ENCODE results near the gene NHERF1. TPM values are rescaled to one million over a fixed set of nuclear protein-coding genes. Genes with fewer than 3 reads are reported as not detected.

The NHERF1 gene
- total and polyA plus RNA-seq, 2 donors (not counting 1 experiment from before 2014, with no cell fraction given) = 56.2 to 81.8 TPM

GRCh38 chr17:74768069-74768762 is 19.8 kb downstream of the NHERF1 start:
- Histone ChIP-seq H3K9ac (ENCODE audit: low read length) (no peak overlapping the region), H4K20me1 (ENCODE audit: control insufficient read depth, insufficient read depth, low read length, poor library complexity, severe bottlenecking) (peaks cover 47% of the 10 kb centered on the region), H3K27me3 (replicated peaks in 1 of 4; ENCODE audit: control extremely low read depth in 1 of 4, control insufficient read depth in 3 of 4, insufficient read depth in 4 of 4, low read length in 3 of 4) (no peaks in the 10 kb centered on the region), H3K4me1 (ENCODE audit: control insufficient read depth in 2 of 2, insufficient read depth in 2 of 2, low read length in 2 of 2) (no peaks in the 10 kb centered on the region), H3K9me3 (ENCODE audit: control extremely low read depth in 1 of 3, control insufficient read depth in 2 of 3, insufficient read depth in 1 of 3, low read length in 2 of 3) (no peaks in the 10 kb centered on the region), H3K4me2 (replicated peaks; ENCODE audit: low read depth, low read length, poor library complexity, severe bottlenecking) (no peak overlapping the region), H3K4me3 (ENCODE audit: control extremely low read depth in 1 of 5, extremely low read depth in 1 of 5, insufficient read depth in 1 of 5, low read depth in 2 of 5, low read length in 4 of 5) (no peak overlapping the region), H3K36me3 (replicated peaks in 1 of 2; ENCODE audit: control extremely low read depth in 1 of 2, control insufficient read depth in 1 of 2, extremely low read depth in 1 of 2, insufficient read depth in 2 of 2, low read length in 1 of 2) (peaks cover 1 to 76% of the 10 kb centered on the region in 2 experiments), H3K79me2 (ENCODE audit: control insufficient read depth, insufficient read depth, low read length) (no peaks in the 10 kb centered on the region), H2AFZ (ENCODE audit: insufficient read depth, low read depth, low read length, poor library complexity, severe bottlenecking) (no peak overlapping the region), H3K27ac (ENCODE audit: low read length in 2 of 2) (no peak overlapping the region)
- H3K27me3 Mint-ChIP-seq = no peaks in the 10 kb centered on the region
- peak overlapping the region; percentile 32 for H3K27ac Mint-ChIP-seq
- POLR2A ChIA-PET = no interaction called here
- no peak for ATAC-seq (ENCODE audit: low read depth)
- H3K9me3 Mint-ChIP-seq (ENCODE audit: insufficient read depth) = no peaks in the 10 kb centered on the region
- TF ChIP-seq CTCF (IDR thresholded peaks at IDR 0.05) = no peak
- TF ChIP-seq EZH2 (IDR thresholded peaks at IDR 0.05; ENCODE audit: borderline replicate concordance, insufficient read depth, low read depth, low read length, poor library complexity, severe bottlenecking) = no peak
- WGBS (ENCODE audit: insufficient coverage) = 80% methylated on average over 17 of the region's 17 CpGs
- DNase-seq = no peak
- CTCF ChIA-PET = interaction anchor here (1.6 to 6.6 kb wide), 3 partner anchors 16 to 111 kb away, joined by 7 to 76 read pairs (median 57); partner anchors contain the start of genes NHERF1 and RAB37
- intact Hi-C loops (cut with micrococcal nuclease) = no loop called here
- H3K4me3 Mint-ChIP-seq = no peak overlapping the region
- H3K4me1 Mint-ChIP-seq = peaks cover 9% of the 10 kb centered on the region

- 94% methylated on average over 5 of the region's 7 CpGs for WGBS (ENCODE audit: insufficient coverage)
- Mint-ChIP-seq H3K9me3 (ENCODE audit: insufficient read depth) (no peaks in the 10 kb centered on the region), H3K4me1 (peaks cover 10% of the 10 kb centered on the region), H3K4me3 (no peak overlapping the region), H3K27me3 (no peaks in the 10 kb centered on the region), H3K27ac (peak overlapping the region; percentile 32)
- H3K27ac ChIP-seq (ENCODE audit: low read length in 2 of 2) = no peak overlapping the region
- no peaks in the 10 kb centered on the region for H3K4me1 ChIP-seq (ENCODE audit: control insufficient read depth in 2 of 2, insufficient read depth in 2 of 2, low read length in 2 of 2)
- CTCF ChIA-PET = interaction anchor here (1.0 to 9.5 kb wide), 8 partner anchors 8 to 202 kb away, joined by 3 to 191 read pairs (median 32); partner anchors contain the start of genes CD300H, NHERF1 and RAB37
- no peaks in the 10 kb centered on the region for H3K27me3 ChIP-seq (replicated peaks in 1 of 4; ENCODE audit: control extremely low read depth in 1 of 4, control insufficient read depth in 3 of 4, insufficient read depth in 4 of 4, low read length in 3 of 4)
- no peak for DNase-seq
- no peak overlapping the region for H3K4me2 ChIP-seq (replicated peaks; ENCODE audit: low read depth, low read length, poor library complexity, severe bottlenecking)
- TF ChIP-seq CTCF (IDR thresholded peaks at IDR 0.05) = no peak
- no peak for TF ChIP-seq EZH2 (IDR thresholded peaks at IDR 0.05; ENCODE audit: borderline replicate concordance, insufficient read depth, low read depth, low read length, poor library complexity, severe bottlenecking)
- intact Hi-C loops (cut with micrococcal nuclease) = no loop called here
- H4K20me1 ChIP-seq (ENCODE audit: control insufficient read depth, insufficient read depth, low read length, poor library complexity, severe bottlenecking) = peaks cover 47% of the 10 kb centered on the region
- peaks cover 1 to 75% of the 10 kb centered on the region in 2 experiments for H3K36me3 ChIP-seq (replicated peaks in 1 of 2; ENCODE audit: control extremely low read depth in 1 of 2, control insufficient read depth in 1 of 2, extremely low read depth in 1 of 2, insufficient read depth in 2 of 2, low read length in 1 of 2)
- POLR2A ChIA-PET = no interaction called here
- no peak overlapping the region for H3K9ac ChIP-seq (ENCODE audit: low read length)
- no peak for ATAC-seq (ENCODE audit: low read depth)
- H3K4me3 ChIP-seq (ENCODE audit: control extremely low read depth in 1 of 5, extremely low read depth in 1 of 5, insufficient read depth in 1 of 5, low read depth in 2 of 5, low read length in 4 of 5) = no peak overlapping the region
- no peaks in the 10 kb centered on the region for H3K79me2 ChIP-seq (ENCODE audit: control insufficient read depth, insufficient read depth, low read length)
- no peak overlapping the region for H2AFZ ChIP-seq (ENCODE audit: insufficient read depth, low read depth, low read length, poor library complexity, severe bottlenecking)
- H3K9me3 ChIP-seq (ENCODE audit: control extremely low read depth in 1 of 3, control insufficient read depth in 2 of 3, insufficient read depth in 1 of 3, low read length in 2 of 3) = no peaks in the 10 kb centered on the region
Measured at GRCh38 chr17:74768763-74769114, 20.3 kb downstream of the NHERF1 start.
